SJSA1 (cell line): Measurements from ENCODE around the gene BUB1. TPM values are rescaled to one million over a fixed set of nuclear protein-coding genes. Genes with fewer than 3 reads are reported as not detected.
"Not testable (repeated sequence)": the region's sequence is repeated elsewhere in the genome, so short reads cannot be mapped to it uniquely, and the experiment has no call there.

Experiments
- DNase-seq, 2 experiments: peaks; one replicate each; pipeline ENCODE4 v3.0.0-alpha.2; 2015 to 2020; ENCODE audit warnings: low spot score in 2 of 2, low read depth in 1 of 2
- H3K27ac ChIP-seq: fragments of 250-450 bp; sonication (Bioruptor Pico); 2 replicates; pipeline ENCODE4 v1.5.1; 2020; ENCODE audit warnings: mild to moderate bottlenecking, moderate library complexity
- H3K27me3 ChIP-seq: fragments of 250-450 bp; sonication (Bioruptor Pico); replicated peaks from 2 replicates; pipeline ENCODE4 v1.5.1; 2020; ENCODE audit warnings: mild to moderate bottlenecking, moderate library complexity
- H3K36me3 ChIP-seq: fragments of 250-450 bp; sonication (Bioruptor Pico); 2 replicates; pipeline ENCODE4 v1.5.1; 2020; ENCODE audit warnings: mild to moderate bottlenecking
- H3K4me1 ChIP-seq: fragments of 250-450 bp; sonication (Bioruptor Pico); replicated peaks from 2 replicates; pipeline ENCODE4 v1.6.1; 2021; ENCODE audit warnings: mild to moderate bottlenecking
- H3K4me3 ChIP-seq: fragments of 250-450 bp; sonication (Bioruptor Pico); 2 replicates; pipeline ENCODE4 v1.5.1; 2020; ENCODE audit warnings: mild to moderate bottlenecking
- H3K9me3 ChIP-seq: fragments of 250-450 bp; sonication (Bioruptor Pico); replicated peaks from 2 replicates; pipeline ENCODE4 v1.5.1; 2020; ENCODE audit warnings: mild to moderate bottlenecking
- total RNA-seq: library from RNA; depleted of rRNA; stranded (reverse); fragments of >200 nt; shearing (Covaris generic); gene quantifications from 2 replicates; pipeline ENCODE4 v1.2.3, GENCODE V29; 2014

The BUB1 gene
- total RNA-seq, 1 experiment from 2014 or later: 109 TPM

- DNase-seq: no peak
These were observed 30.6 kb upstream of the BUB1 start for GRCh38 chr2:110708455-110708854.

GRCh38 chr2:110707386-110707965, 29.6 kb upstream of the BUB1 start:
- no peaks in the 10 kb centered on the region for H3K36me3 ChIP-seq
- DNase-seq: no peak
- no peak overlapping the region for H3K27ac ChIP-seq
- no peaks in the 10 kb centered on the region for H3K9me3 ChIP-seq
- H3K4me3 ChIP-seq: no peak overlapping the region
- H3K4me1 ChIP-seq: no peaks in the 10 kb centered on the region
- peaks cover 46% of the 10 kb centered on the region for H3K27me3 ChIP-seq

More at GRCh38 chr2:110708455-110708854, 30.6 kb upstream of the BUB1 start:
- Histone ChIP-seq H3K27me3 (peaks cover 44% of the 10 kb centered on the region), H3K36me3 (no peaks in the 10 kb centered on the region), H3K4me3 (no peak overlapping the region), H3K4me1 (no peaks in the 10 kb centered on the region), H3K27ac (no peak overlapping the region), H3K9me3 (no peaks in the 10 kb centered on the region)

- Histone ChIP-seq H3K4me1 (no peaks in the 10 kb centered on the region), H3K9me3 (no peaks in the 10 kb centered on the region), H3K4me3 (no peak overlapping the region), H3K27me3 (peaks cover 18% of the 10 kb centered on the region), H3K36me3 (no peaks in the 10 kb centered on the region), H3K27ac (no peak overlapping the region)
- DNase-seq: no peak
These were observed 24.9 kb upstream of the BUB1 start for GRCh38 chr2:110702514-110703380.

GRCh38 chr2:110698253-110698652, 20.4 kb upstream of the BUB1 start:
- H3K27me3 ChIP-seq, H3K9me3 ChIP-seq, H3K4me3 ChIP-seq, H3K36me3 ChIP-seq, H3K27ac ChIP-seq, DNase-seq: not testable (repeated sequence)
- H3K4me1 ChIP-seq: peaks cover 11% of the 10 kb centered on the region

GRCh38 chr2:110695146-110695898, 17.5 kb upstream of the BUB1 start:
- H3K9me3 ChIP-seq, H3K27me3 ChIP-seq, H3K4me3 ChIP-seq, H3K36me3 ChIP-seq, H3K27ac ChIP-seq: not testable (repeated sequence)
- peaks cover 11% of the 10 kb centered on the region for H3K4me1 ChIP-seq
- DNase-seq: peak in 1 of 2 experiments; percentile 37

- Histone ChIP-seq H3K4me3 (no peak overlapping the region), H3K4me1 (peaks cover 24% of the 10 kb centered on the region)
These were observed 13.9 kb upstream of the BUB1 start for GRCh38 chr2:110691612-110692258.

GRCh38 chr2:110690083-110690965, 12.5 kb upstream of the BUB1 start:
- Histone ChIP-seq H3K9me3 (0 out of 2 replicates have a peak, but pooled peaks cover 2% of the 10 kb centered on the region), H3K27ac (no peak overlapping the region), H3K4me1 (peaks cover 23% of the 10 kb centered on the region), H3K36me3 (no peaks in the 10 kb centered on the region), H3K27me3 (0 out of 2 replicates have a peak, but pooled peaks cover 3% of the 10 kb centered on the region), H3K4me3 (no peak overlapping the region)
- DNase-seq: no peak

More at GRCh38 chr2:110691612-110692258, 13.9 kb upstream of the BUB1 start:
- 0 out of 2 replicates have a peak, but pooled peaks cover 3% of the 10 kb centered on the region for H3K27me3 ChIP-seq
- no peaks in the 10 kb centered on the region for H3K36me3 ChIP-seq
- H3K27ac ChIP-seq: no peak overlapping the region
- no peak for DNase-seq
- 0 out of 2 replicates have a peak, but pooled peaks cover 2% of the 10 kb centered on the region for H3K9me3 ChIP-seq

GRCh38 chr2:110688594-110689091, 10.8 kb upstream of the BUB1 start:
- H3K36me3 ChIP-seq: no peaks in the 10 kb centered on the region
- 0 out of 2 replicates have a peak, but pooled peaks cover 3% of the 10 kb centered on the region for H3K27me3 ChIP-seq
- peaks cover 13% of the 10 kb centered on the region for H3K4me1 ChIP-seq
- no peak overlapping the region for H3K27ac ChIP-seq
- H3K9me3 ChIP-seq: 0 out of 2 replicates have a peak, but pooled peaks cover 2% of the 10 kb centered on the region
- H3K4me3 ChIP-seq: no peak overlapping the region
- DNase-seq: peak in 1 of 2 experiments; percentile 23

GRCh38 chr2:110687775-110688484, 10.1 kb upstream of the BUB1 start:
- H3K27ac ChIP-seq, DNase-seq, H3K36me3 ChIP-seq, H3K27me3 ChIP-seq, H3K9me3 ChIP-seq, H3K4me3 ChIP-seq: not testable (repeated sequence)
- H3K4me1 ChIP-seq: peaks cover 13% of the 10 kb centered on the region

- Histone ChIP-seq H3K4me1 (peaks cover 11% of the 10 kb centered on the region), H3K4me3 (no peak overlapping the region), H3K27ac (no peak overlapping the region), H3K9me3 (0 out of 2 replicates have a peak, but pooled peaks cover 2% of the 10 kb centered on the region), H3K27me3 (no peaks in the 10 kb centered on the region), H3K36me3 (no peaks in the 10 kb centered on the region)
- DNase-seq: no peak
These were observed 5.0 kb upstream of the BUB1 start for GRCh38 chr2:110682872-110683271.

GRCh38 chr2:110682267-110682666, 4.4 kb upstream of the BUB1 start:
- H3K9me3 ChIP-seq: no peaks in the 10 kb centered on the region
- DNase-seq: no peak

GRCh38 chr2:110680709-110681108, 2.8 kb upstream of the BUB1 start:
- Histone ChIP-seq H3K27me3 (no peaks in the 10 kb centered on the region), H3K27ac (no peak overlapping the region), H3K9me3 (no peaks in the 10 kb centered on the region), H3K4me3 (no peak overlapping the region), H3K36me3 (0 out of 2 replicates have a peak, but pooled peaks cover 4% of the 10 kb centered on the region), H3K4me1 (peaks cover 17% of the 10 kb centered on the region)
- DNase-seq: no peak

More at GRCh38 chr2:110682267-110682666, 4.4 kb upstream of the BUB1 start:
- no peak overlapping the region for H3K4me3 ChIP-seq
- no peaks in the 10 kb centered on the region for H3K27me3 ChIP-seq
- H3K36me3 ChIP-seq: no peaks in the 10 kb centered on the region
- H3K27ac ChIP-seq: no peak overlapping the region
- peaks cover 11% of the 10 kb centered on the region for H3K4me1 ChIP-seq
